ENCODE results near the gene NEK6. TPM values are rescaled to one million over a fixed set of nuclear protein-coding genes. Genes with fewer than 3 reads are reported as not detected.

Gene NEK6
- total and polyA plus RNA-seq, 7 experiments from 2014 or later = 0.43 to 32.8 (median 2.3) TPM

DNA sequence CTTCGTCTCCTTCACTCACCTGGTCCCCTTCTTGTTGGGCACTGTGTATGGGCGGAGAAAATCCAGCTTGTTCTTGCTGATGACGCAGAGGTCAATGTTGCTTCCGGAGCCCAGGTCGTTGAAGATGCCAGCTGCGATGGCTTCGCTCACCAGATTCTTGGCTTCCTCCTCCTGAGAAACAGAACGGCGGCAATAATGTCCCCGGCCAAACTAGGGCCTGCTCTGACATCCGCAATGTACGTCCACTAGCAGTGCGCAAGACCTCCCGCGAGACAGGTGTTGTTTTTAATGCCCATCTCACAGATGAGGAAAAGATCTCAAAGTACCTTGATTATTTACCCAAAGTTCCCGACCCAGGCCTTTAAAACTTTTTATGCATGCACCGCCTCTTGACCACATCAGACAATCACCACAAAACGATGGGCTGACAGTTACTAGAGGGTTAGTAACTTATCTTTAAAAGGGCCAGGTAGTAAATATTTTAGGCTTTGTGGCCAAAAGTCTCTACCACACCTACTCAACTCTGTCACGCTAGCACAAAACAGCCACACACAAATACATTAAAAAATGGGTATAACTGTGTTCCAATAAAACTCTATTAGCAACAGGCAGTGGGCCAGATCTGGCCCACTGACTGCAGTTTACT, 99.1 kb downstream of the NEK6 start:
- Mint-ChIP-seq H3K9me3 (peaks cover 0 to 2% (median 0%) of the 10 kb centered on the region in 11 donors), H3K4me1 (peaks cover 15 to 45% (median 35%) of the 10 kb centered on the region in 7 donors), H3K4me3 (peak overlapping the region in 1 of 10 donors; percentile 16), H3K36me3 (peaks cover 3 to 24% (median 4%) of the 10 kb centered on the region in 5 donors), H3K27me3 (no peaks in the 10 kb centered on the region), H3K27ac (peak overlapping the region in 6 of 9 donors; percentile 16 to 76 (median 46))
- intact Hi-C loops (cut with micrococcal nuclease) = no loop called here
- no peak overlapping the region for H3K27ac ChIP-seq (ENCODE audit: low read depth, low read length)
- POLR2A ChIA-PET = no interaction called here
- ATAC-seq = no peak
- no peak for DNase-seq
- CTCF ChIA-PET = no interaction called here
- H3K4me3 ChIP-seq (ENCODE audit: low read length) = no peak overlapping the region
- H3K9me3 ChIP-seq (ENCODE audit: control insufficient read depth in 2 of 3, low read length in 3 of 3) = no peaks in the 10 kb centered on the region
- no peaks in the 10 kb centered on the region for H3K27me3 ChIP-seq (ENCODE audit: control insufficient read depth in 2 of 2, insufficient read depth in 2 of 2, low read length in 2 of 2)
- peaks cover 0 to 48% (median 5%) of the 10 kb centered on the region in 3 experiments for H3K36me3 ChIP-seq (ENCODE audit: control insufficient read depth in 2 of 3, insufficient read depth in 3 of 3, low read length in 3 of 3)
- H3K4me1 ChIP-seq (ENCODE audit: control insufficient read depth in 2 of 2, insufficient read depth in 2 of 2, low read length in 2 of 2) = peaks cover 0 to 17% of the 10 kb centered on the region in 2 donors

DNA sequence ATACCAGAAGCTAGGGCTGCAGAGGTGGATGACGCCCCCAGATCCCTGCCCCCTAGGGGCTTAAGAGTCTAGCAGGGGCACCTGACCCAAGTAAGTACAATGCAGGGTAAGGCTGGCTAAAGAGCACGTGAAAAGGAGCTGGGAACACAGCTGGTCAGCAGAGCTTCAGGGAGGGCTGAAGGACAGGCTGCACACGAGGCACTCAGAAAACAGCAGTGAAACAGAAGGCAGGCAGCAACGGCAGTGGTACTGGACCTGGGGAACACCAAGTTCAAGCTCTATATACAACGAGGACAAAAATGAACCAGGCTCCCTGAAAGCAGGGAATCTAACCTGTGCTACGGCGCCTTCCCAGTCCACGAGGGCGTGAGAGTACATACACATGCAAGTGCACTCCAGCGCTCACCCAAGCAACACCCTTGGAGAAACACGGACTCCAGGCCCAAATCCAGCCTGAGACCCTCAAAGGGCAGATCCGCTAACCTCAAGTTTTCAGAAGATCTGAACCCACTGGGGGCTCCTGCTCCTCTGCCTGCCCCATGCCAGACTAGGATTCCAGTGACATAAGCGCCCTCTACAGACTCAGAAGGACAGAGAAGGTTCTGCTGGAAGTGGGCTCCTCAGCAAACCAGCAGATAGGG, 100.1 kb downstream of the NEK6 start:
- intact Hi-C loops (cut with micrococcal nuclease) = no loop called here
- Mint-ChIP-seq H3K36me3 (peaks cover 0 to 16% (median 4%) of the 10 kb centered on the region in 5 donors), H3K27ac (peak overlapping the region in 5 of 9 donors; percentile 25 to 51 (median 38)), H3K4me1 (peaks cover 15 to 51% (median 40%) of the 10 kb centered on the region in 7 donors), H3K9me3 (peaks cover 0 to 2% (median 0%) of the 10 kb centered on the region in 11 donors), H3K4me3 (no peak overlapping the region), H3K27me3 (no peaks in the 10 kb centered on the region)
- Histone ChIP-seq H3K9me3 (ENCODE audit: control insufficient read depth in 2 of 3, low read length in 3 of 3) (no peaks in the 10 kb centered on the region), H3K4me3 (ENCODE audit: low read length) (no peak overlapping the region), H3K4me1 (ENCODE audit: control insufficient read depth in 2 of 2, insufficient read depth in 2 of 2, low read length in 2 of 2) (peaks cover 0 to 17% of the 10 kb centered on the region in 2 donors), H3K27ac (ENCODE audit: low read depth, low read length) (no peak overlapping the region), H3K36me3 (ENCODE audit: control insufficient read depth in 2 of 3, insufficient read depth in 3 of 3, low read length in 3 of 3) (peaks cover 0 to 39% (median 5%) of the 10 kb centered on the region in 3 experiments), H3K27me3 (ENCODE audit: control insufficient read depth in 2 of 2, insufficient read depth in 2 of 2, low read length in 2 of 2) (no peaks in the 10 kb centered on the region)
- DNase-seq (no peak), ATAC-seq (no peak)
- ChIA-PET CTCF (no interaction called here), POLR2A (no interaction called here)

GRCh38 chr9:124358631-124359030, 100.9 kb downstream of the NEK6 start:
- Mint-ChIP-seq H3K27me3 (no peaks in the 10 kb centered on the region), H3K36me3 (peaks cover 0 to 9% (median 4%) of the 10 kb centered on the region in 5 donors), H3K9me3 (peaks cover 0 to 2% (median 0%) of the 10 kb centered on the region in 11 donors), H3K4me1 (peaks cover 15 to 59% (median 48%) of the 10 kb centered on the region in 7 donors), H3K4me3 (no peak overlapping the region), H3K27ac (peak overlapping the region in 4 of 9 donors; percentile 49 to 81 (median 56))
- intact Hi-C loops (cut with micrococcal nuclease) = no loop called here
- H3K36me3 ChIP-seq (ENCODE audit: control insufficient read depth in 2 of 3, insufficient read depth in 3 of 3, low read length in 3 of 3) = peaks cover 0 to 34% (median 5%) of the 10 kb centered on the region in 3 experiments
- no peak overlapping the region for H3K4me3 ChIP-seq (ENCODE audit: low read length)
- H3K9me3 ChIP-seq (ENCODE audit: control insufficient read depth in 2 of 3, low read length in 3 of 3) = no peaks in the 10 kb centered on the region
- no peak overlapping the region for H3K27ac ChIP-seq (ENCODE audit: low read depth, low read length)
- POLR2A ChIA-PET = no interaction called here
- H3K4me1 ChIP-seq (ENCODE audit: control insufficient read depth in 2 of 2, insufficient read depth in 2 of 2, low read length in 2 of 2) = peaks cover 0 to 17% of the 10 kb centered on the region in 2 donors
- no peak for DNase-seq
- ATAC-seq = no peak
- no peaks in the 10 kb centered on the region for H3K27me3 ChIP-seq (ENCODE audit: control insufficient read depth in 2 of 2, insufficient read depth in 2 of 2, low read length in 2 of 2)
- CTCF ChIA-PET = no interaction called here

- Mint-ChIP-seq H3K27ac (peak overlapping the region in 3 of 9 donors; percentile 37 to 73 (median 38)), H3K36me3 (peaks cover 0 to 6% (median 0%) of the 10 kb centered on the region in 5 donors), H3K4me3 (no peak overlapping the region), H3K27me3 (no peaks in the 10 kb centered on the region), H3K4me1 (peaks cover 15 to 65% (median 48%) of the 10 kb centered on the region in 7 donors), H3K9me3 (peaks cover 0 to 2% (median 0%) of the 10 kb centered on the region in 11 donors)
- ChIA-PET POLR2A (no interaction called here), CTCF (no interaction called here)
- no peak overlapping the region for H3K27ac ChIP-seq (ENCODE audit: low read depth, low read length)
- H3K36me3 ChIP-seq (ENCODE audit: control insufficient read depth in 2 of 3, insufficient read depth in 3 of 3, low read length in 3 of 3) = peaks cover 0 to 31% (median 0%) of the 10 kb centered on the region in 3 experiments
- peaks cover 0 to 17% of the 10 kb centered on the region in 2 donors for H3K4me1 ChIP-seq (ENCODE audit: control insufficient read depth in 2 of 2, insufficient read depth in 2 of 2, low read length in 2 of 2)
- H3K4me3 ChIP-seq (ENCODE audit: low read length) = no peak overlapping the region
- intact Hi-C loops (cut with micrococcal nuclease) = no loop called here
- H3K27me3 ChIP-seq (ENCODE audit: control insufficient read depth in 2 of 2, insufficient read depth in 2 of 2, low read length in 2 of 2) = no peaks in the 10 kb centered on the region
- DNase-seq (no peak), ATAC-seq (no peak)
- H3K9me3 ChIP-seq (ENCODE audit: control insufficient read depth in 2 of 3, low read length in 3 of 3) = no peaks in the 10 kb centered on the region
Observed at GRCh38 chr9:124359426-124359825, 101.7 kb downstream of the NEK6 start.

DNA sequence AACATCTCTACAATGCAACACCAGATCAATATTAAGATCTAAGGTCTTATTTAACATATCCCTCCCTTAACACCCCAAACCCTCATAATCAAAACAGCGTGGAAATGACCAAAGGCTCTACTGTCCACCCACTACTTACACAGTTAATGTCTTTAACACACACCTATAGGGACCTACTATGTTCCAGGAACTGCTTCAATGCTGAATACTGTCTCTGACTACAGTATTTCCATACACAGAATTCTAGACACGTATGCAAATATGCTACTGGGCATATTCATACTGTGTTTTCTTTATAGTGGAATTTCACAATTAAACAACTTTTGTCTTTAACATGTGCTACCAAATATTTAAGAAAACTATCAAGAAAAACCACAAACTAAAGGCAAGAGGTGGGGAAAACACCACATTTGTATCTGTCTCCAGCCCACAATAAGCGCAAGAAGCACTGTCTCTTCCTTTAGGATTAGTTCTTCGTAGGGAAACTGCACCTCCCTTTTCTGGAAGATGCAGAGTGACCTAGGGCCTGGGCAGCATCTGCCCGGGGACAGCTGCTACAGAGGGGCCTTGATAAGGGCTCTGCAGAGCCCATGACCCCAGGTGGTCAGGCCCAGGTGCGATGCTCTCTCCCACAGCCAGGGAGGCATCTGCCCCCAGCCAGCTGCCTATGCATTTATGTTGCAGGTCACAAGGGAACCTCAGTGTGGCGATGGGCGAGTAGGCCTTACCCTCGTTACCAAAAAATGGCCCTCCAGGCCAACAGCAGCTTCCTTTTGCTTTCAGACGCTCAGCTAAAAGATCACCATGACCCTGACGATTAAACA, 102.3 kb downstream of the NEK6 start:
- H3K27me3 ChIP-seq (ENCODE audit: control insufficient read depth in 2 of 2, insufficient read depth in 2 of 2, low read length in 2 of 2) = no peaks in the 10 kb centered on the region
- H3K4me3 ChIP-seq (ENCODE audit: low read length) = no peak overlapping the region
- ChIA-PET CTCF (no interaction called here), POLR2A (no interaction called here)
- H3K36me3 ChIP-seq (ENCODE audit: control insufficient read depth in 2 of 3, insufficient read depth in 3 of 3, low read length in 3 of 3) = peaks cover 0 to 31% (median 0%) of the 10 kb centered on the region in 3 experiments
- Mint-ChIP-seq H3K27ac (peak overlapping the region in 6 of 9 donors; percentile 28 to 76 (median 68)), H3K4me1 (peaks cover 16 to 70% (median 52%) of the 10 kb centered on the region in 7 donors), H3K27me3 (no peaks in the 10 kb centered on the region), H3K4me3 (no peak overlapping the region), H3K9me3 (peaks cover 0 to 2% (median 0%) of the 10 kb centered on the region in 11 donors), H3K36me3 (peaks cover 0 to 6% (median 1%) of the 10 kb centered on the region in 5 donors)
- ATAC-seq (no peak), DNase-seq (no peak)
- peaks cover 0 to 17% of the 10 kb centered on the region in 2 donors for H3K4me1 ChIP-seq (ENCODE audit: control insufficient read depth in 2 of 2, insufficient read depth in 2 of 2, low read length in 2 of 2)
- H3K27ac ChIP-seq (ENCODE audit: low read depth, low read length) = no peak overlapping the region
- intact Hi-C loops (cut with micrococcal nuclease) = no loop called here
- H3K9me3 ChIP-seq (ENCODE audit: control insufficient read depth in 2 of 3, low read length in 3 of 3) = no peaks in the 10 kb centered on the region

DNA sequence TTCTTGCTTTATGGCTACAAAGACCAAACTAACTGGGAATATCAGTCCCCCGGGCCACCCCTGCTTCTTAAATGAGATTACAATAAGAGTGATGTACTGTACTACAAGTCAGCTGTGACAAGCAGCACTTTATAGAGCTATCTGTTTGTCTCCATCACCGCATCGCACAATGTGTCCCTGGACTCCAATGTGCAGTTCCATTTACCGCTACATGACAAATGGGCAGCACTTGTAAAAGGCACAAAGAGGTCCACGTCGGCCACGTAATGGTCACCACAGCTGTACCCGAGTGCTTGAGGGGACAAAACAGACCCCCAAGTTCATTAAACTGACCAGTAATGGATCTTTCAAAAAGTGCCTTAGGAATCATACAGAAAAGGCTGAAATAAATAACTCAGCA, 103.4 kb downstream of the NEK6 start:
- ATAC-seq = no peak
- Histone ChIP-seq H3K36me3 (ENCODE audit: control insufficient read depth in 2 of 3, insufficient read depth in 3 of 3, low read length in 3 of 3) (peaks cover 0 to 25% (median 0%) of the 10 kb centered on the region in 3 experiments), H3K27me3 (ENCODE audit: control insufficient read depth in 2 of 2, insufficient read depth in 2 of 2, low read length in 2 of 2) (no peaks in the 10 kb centered on the region), H3K4me3 (ENCODE audit: low read length) (no peak overlapping the region), H3K27ac (ENCODE audit: low read depth, low read length) (no peak overlapping the region), H3K4me1 (ENCODE audit: control insufficient read depth in 2 of 2, insufficient read depth in 2 of 2, low read length in 2 of 2) (peaks cover 0 to 17% of the 10 kb centered on the region in 2 donors), H3K9me3 (ENCODE audit: control insufficient read depth in 2 of 3, low read length in 3 of 3) (no peaks in the 10 kb centered on the region)
- H3K27ac Mint-ChIP-seq = peak overlapping the region in 2 of 9 donors; percentile 5 to 76
- H3K4me1 Mint-ChIP-seq = peaks cover 21 to 74% (median 59%) of the 10 kb centered on the region in 7 donors
- ChIA-PET CTCF (interaction anchor here (0.6 kb wide), 1 partner anchor 257 kb away, joined by 3 read pairs; no protein-coding TSS in a partner anchor), POLR2A (no interaction called here)
- no peaks in the 10 kb centered on the region for H3K27me3 Mint-ChIP-seq
- H3K9me3 Mint-ChIP-seq = peaks cover 0 to 2% (median 0%) of the 10 kb centered on the region in 11 donors
- intact Hi-C loops (cut with micrococcal nuclease) = no loop called here
- no peak overlapping the region for H3K4me3 Mint-ChIP-seq
- no peak for DNase-seq
- H3K36me3 Mint-ChIP-seq = peaks cover 0 to 6% (median 4%) of the 10 kb centered on the region in 5 donors
